ENCODE results near the gene SYT15. TPM values are rescaled to one million over a fixed set of nuclear protein-coding genes. Genes with fewer than 3 reads are reported as not detected.
A peak's percentile ranks its signal among the peaks of the same experiment; 100 is the strongest.

SYT15 gene
- total and polyA plus RNA-seq, 4 donors, result 3.8 to 53.5 (median 21.6) TPM

DNA sequence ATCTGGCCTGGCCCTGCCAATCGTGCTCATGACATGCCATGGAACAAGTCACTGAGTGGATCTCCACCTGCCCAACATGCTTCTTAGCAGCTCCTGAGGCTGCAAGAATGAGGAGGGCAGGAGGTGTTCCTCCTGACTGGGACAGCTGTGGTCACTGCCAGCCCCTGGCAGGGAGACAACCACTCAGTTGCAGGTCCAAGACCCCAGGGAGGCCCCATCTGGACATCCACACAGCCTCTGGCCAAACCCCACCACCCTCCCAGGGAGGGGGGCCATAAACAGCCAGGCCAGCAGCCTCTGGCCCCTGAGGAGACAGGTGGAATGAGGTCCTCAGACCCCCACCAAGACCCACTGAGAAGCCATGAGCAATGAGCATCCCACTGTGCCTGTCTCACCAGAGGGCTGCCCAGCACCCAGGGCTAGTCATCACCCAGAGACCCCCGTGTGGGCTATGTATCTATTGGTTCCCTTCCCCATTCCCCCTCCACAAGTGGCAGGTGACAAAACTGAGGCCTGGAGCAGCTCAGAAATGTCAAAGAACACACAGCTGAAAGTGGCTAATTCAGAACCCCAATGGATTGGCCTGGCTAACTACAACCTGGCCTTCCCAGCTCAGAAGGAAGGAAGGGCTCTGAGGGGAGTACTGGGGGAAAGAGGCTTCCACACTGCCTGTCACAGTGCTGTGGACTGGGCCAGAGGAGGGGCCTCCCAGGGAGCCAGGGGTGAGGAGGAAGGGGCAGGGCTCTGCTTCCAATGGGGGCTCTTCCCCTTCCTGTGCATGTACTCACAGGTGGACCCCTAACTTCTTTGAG, 25.5 kb upstream of the SYT15 start:
- peaks cover 0 to 8% (median 8%) of the 10 kb centered on the region in 3 donors for H3K27me3 ChIP-seq (ENCODE audit: control insufficient read depth in 3 of 3, insufficient read depth in 3 of 3, low read length in 2 of 3)
- DNase-seq (peak in 1 of 3 donors; percentile 18), ATAC-seq (ENCODE audit: insufficient read depth, low FRiP score) (no peak)
- H3K27ac ChIP-seq (ENCODE audit: low read depth in 1 of 2, low read length in 1 of 2), result no peak overlapping the region
- peaks cover 0 to 4% (median 0%) of the 10 kb centered on the region in 4 donors for H3K36me3 ChIP-seq (ENCODE audit: control insufficient read depth in 4 of 4, insufficient read depth in 4 of 4, low read length in 4 of 4)
- TF ChIP-seq, protein P1, sequence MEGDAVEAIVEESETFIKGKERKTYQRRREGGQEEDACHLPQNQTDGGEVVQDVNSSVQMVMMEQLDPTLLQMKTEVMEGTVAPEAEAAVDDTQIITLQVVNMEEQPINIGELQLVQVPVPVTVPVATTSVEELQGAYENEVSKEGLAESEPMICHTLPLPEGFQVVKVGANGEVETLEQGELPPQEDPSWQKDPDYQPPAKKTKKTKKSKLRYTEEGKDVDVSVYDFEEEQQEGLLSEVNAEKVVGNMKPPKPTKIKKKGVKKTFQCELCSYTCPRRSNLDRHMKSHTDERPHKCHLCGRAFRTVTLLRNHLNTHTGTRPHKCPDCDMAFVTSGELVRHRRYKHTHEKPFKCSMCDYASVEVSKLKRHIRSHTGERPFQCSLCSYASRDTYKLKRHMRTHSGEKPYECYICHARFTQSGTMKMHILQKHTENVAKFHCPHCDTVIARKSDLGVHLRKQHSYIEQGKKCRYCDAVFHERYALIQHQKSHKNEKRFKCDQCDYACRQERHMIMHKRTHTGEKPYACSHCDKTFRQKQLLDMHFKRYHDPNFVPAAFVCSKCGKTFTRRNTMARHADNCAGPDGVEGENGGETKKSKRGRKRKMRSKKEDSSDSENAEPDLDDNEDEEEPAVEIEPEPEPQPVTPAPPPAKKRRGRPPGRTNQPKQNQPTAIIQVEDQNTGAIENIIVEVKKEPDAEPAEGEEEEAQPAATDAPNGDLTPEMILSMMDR (IDR thresholded peaks at IDR 0.05; ENCODE audit: control extremely low read depth, extremely low read depth), result no peak
- no peak overlapping the region for H3K4me3 ChIP-seq
- H3K9ac ChIP-seq (ENCODE audit: insufficient read depth in 1 of 2, low read length in 2 of 2), result peak overlapping the region in 1 of 2 donors; percentile 16
- peaks cover 0 to 14% (median 0%) of the 10 kb centered on the region in 5 donors for H3K4me1 ChIP-seq (ENCODE audit: control insufficient read depth in 5 of 5, insufficient read depth in 5 of 5, low read length in 5 of 5)
- peaks cover 0 to 3% (median 0%) of the 10 kb centered on the region in 4 donors for H3K9me3 ChIP-seq (ENCODE audit: control insufficient read depth in 4 of 4, insufficient read depth in 3 of 4, low read length in 3 of 4)
- 78 to 89% methylated on average over 2 of the region's 2 CpGs for WGBS, 2 donors

DNA sequence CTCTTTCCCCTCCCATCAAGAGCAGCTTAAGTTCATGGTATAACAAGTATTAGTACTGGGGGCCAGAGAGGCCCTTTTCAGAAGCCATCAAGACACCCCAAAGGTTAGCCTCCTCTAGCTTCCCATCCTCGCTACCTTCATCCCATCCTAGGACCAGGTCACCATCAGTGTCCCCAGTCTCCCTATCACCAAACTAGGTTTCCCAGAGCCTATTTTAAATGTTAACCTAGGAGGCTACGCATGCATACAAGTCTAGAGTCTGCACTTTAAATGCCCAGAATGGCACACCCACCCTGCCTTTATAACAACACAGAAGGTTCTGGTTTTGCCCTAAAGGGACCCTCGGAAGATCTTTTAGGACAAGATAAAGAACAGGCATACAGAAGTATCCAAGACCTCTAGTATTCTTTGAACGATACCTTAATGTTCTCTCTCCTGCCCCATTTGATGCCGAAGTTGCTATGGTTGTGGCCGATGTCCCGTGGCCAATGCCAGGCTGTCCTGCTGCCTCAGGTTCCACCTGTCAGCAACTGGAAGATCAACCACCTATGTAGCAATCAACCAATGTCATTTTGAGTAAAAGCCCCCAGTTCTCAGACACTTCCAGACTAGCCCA, 24.7 kb upstream of the SYT15 start:
- 91 to 92% methylated on average over 7 of the region's 7 CpGs for WGBS, 2 donors
- no peak overlapping the region for H3K4me3 ChIP-seq
- H3K36me3 ChIP-seq (ENCODE audit: control insufficient read depth in 4 of 4, insufficient read depth in 4 of 4, low read length in 4 of 4), result peaks cover 0 to 4% (median 0%) of the 10 kb centered on the region in 4 donors
- H3K9me3 ChIP-seq (ENCODE audit: control insufficient read depth in 4 of 4, insufficient read depth in 3 of 4, low read length in 3 of 4), result peaks cover 0 to 3% (median 0%) of the 10 kb centered on the region in 4 donors
- TF ChIP-seq, protein P1 (IDR thresholded peaks at IDR 0.05; ENCODE audit: control extremely low read depth, extremely low read depth), result no peak
- H3K27me3 ChIP-seq (ENCODE audit: control insufficient read depth in 3 of 3, insufficient read depth in 3 of 3, low read length in 2 of 3), result peaks cover 0 to 10% (median 10%) of the 10 kb centered on the region in 3 donors
- no peak overlapping the region for H3K9ac ChIP-seq (ENCODE audit: insufficient read depth in 1 of 2, low read length in 2 of 2)
- DNase-seq (no peak), ATAC-seq (ENCODE audit: insufficient read depth, low FRiP score) (no peak)
- peaks cover 0 to 14% (median 0%) of the 10 kb centered on the region in 5 donors for H3K4me1 ChIP-seq (ENCODE audit: control insufficient read depth in 5 of 5, insufficient read depth in 5 of 5, low read length in 5 of 5)
- H3K27ac ChIP-seq (ENCODE audit: low read depth in 1 of 2, low read length in 1 of 2), result no peak overlapping the region

DNA sequence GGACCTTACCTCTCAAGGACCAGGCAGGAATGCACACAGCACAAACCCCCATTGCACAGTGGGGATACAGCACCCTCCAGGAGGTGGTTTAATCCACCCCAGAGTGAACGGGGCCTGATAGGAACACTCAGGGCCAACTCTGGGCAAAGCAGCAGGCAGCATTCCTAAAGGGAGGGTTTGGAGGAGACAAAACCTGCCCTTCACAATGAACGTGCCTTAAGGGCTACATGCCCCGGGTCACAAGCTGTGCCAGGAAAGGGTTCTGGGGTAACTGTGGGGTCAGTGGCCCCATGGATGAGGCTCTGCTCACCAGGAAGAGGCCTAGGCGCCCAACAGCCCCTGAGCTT, 23.6 kb upstream of the SYT15 start:
- WGBS, 2 donors, result 60 to 80% methylated on average over 4 of the region's 4 CpGs
- H3K4me3 ChIP-seq, result peak overlapping the region; percentile 29
- H3K4me1 ChIP-seq (ENCODE audit: control insufficient read depth in 5 of 5, insufficient read depth in 5 of 5, low read length in 5 of 5), result peaks cover 0 to 14% (median 0%) of the 10 kb centered on the region in 5 donors
- H3K9me3 ChIP-seq (ENCODE audit: control insufficient read depth in 4 of 4, insufficient read depth in 3 of 4, low read length in 3 of 4), result peaks cover 0 to 3% (median 0%) of the 10 kb centered on the region in 4 donors
- DNase-seq (peak; percentile 45 to 63 (median 59)), ATAC-seq (ENCODE audit: insufficient read depth, low FRiP score) (no peak)
- H3K9ac ChIP-seq (ENCODE audit: insufficient read depth in 1 of 2, low read length in 2 of 2), result no peak overlapping the region
- peak overlapping the region in 1 of 2 donors; percentile 37 for H3K27ac ChIP-seq (ENCODE audit: low read depth in 1 of 2, low read length in 1 of 2)
- no peaks in the 10 kb centered on the region for H3K36me3 ChIP-seq (ENCODE audit: control insufficient read depth in 4 of 4, insufficient read depth in 4 of 4, low read length in 4 of 4)
- TF ChIP-seq, protein P1 (IDR thresholded peaks at IDR 0.05; ENCODE audit: control extremely low read depth, extremely low read depth), result no peak
- peaks cover 0 to 13% (median 12%) of the 10 kb centered on the region in 3 donors for H3K27me3 ChIP-seq (ENCODE audit: control insufficient read depth in 3 of 3, insufficient read depth in 3 of 3, low read length in 2 of 3)

Data from lung (tissue), 12 donors.